Measurements from ENCODE around the gene F11. TPM values are rescaled to one million over a fixed set of nuclear protein-coding genes. Genes with fewer than 3 reads are reported as not detected.

The F11 gene
- total and polyA plus RNA-seq, 7 donors = 0.08 to 0.22 (median 0.19) TPM; not detected in 4

DNA sequence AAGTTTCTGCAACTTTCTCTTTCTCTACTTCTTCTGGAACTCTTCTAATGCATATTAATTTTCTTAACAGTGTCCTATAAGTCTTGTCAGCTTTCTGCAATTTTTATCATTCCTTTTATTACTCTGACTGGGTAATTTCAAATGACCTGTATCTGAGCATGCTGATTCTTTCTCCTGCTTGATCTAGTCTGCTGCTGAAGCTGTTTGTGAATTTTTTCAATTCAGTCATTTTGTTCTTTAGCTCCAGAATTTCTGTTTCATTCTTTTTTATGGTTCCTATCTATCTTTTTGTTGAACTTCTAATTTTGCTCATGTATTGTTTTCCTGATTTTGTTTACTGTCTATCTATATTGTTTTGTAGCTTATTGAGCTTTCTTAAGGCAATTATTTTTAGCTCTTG lies 40.1 kb upstream of the F11 start:
- no peaks in the 10 kb centered on the region for H3K36me3 ChIP-seq (ENCODE audit: insufficient read depth in 1 of 2, low read depth in 1 of 2)
- no peak overlapping the region for H3K4me3 ChIP-seq
- TF ChIP-seq, protein P1, sequence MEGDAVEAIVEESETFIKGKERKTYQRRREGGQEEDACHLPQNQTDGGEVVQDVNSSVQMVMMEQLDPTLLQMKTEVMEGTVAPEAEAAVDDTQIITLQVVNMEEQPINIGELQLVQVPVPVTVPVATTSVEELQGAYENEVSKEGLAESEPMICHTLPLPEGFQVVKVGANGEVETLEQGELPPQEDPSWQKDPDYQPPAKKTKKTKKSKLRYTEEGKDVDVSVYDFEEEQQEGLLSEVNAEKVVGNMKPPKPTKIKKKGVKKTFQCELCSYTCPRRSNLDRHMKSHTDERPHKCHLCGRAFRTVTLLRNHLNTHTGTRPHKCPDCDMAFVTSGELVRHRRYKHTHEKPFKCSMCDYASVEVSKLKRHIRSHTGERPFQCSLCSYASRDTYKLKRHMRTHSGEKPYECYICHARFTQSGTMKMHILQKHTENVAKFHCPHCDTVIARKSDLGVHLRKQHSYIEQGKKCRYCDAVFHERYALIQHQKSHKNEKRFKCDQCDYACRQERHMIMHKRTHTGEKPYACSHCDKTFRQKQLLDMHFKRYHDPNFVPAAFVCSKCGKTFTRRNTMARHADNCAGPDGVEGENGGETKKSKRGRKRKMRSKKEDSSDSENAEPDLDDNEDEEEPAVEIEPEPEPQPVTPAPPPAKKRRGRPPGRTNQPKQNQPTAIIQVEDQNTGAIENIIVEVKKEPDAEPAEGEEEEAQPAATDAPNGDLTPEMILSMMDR (IDR thresholded peaks at IDR 0.05) = no peak
- no peaks in the 10 kb centered on the region for H3K9me3 ChIP-seq
- no peaks in the 10 kb centered on the region for H3K27me3 ChIP-seq (ENCODE audit: insufficient read depth in 3 of 3, low read length in 2 of 3)
- no peak for DNase-seq
- ATAC-seq = no peak
- H3K27ac ChIP-seq = no peak overlapping the region
- no peaks in the 10 kb centered on the region for H3K4me1 ChIP-seq
- intact Hi-C loops (cut with DNase I) = no loop called here

- TF ChIP-seq, protein P1 (IDR thresholded peaks at IDR 0.05) = no peak
- WGBS, 3 donors = 88 to 100% (median 93%) methylated on average over 3 of the region's 3 CpGs
These were observed 39.3 kb upstream of the F11 start for GRCh38 chr4:186226521-186227189.

GRCh38 chr4:186227221-186227620 lies 38.8 kb upstream of the F11 start, which contains the start of gene KLKB1:
Gene KLKB1 (plus strand): TSS chr4:186227507. CDS start chr4:186228196, 689 bp downstream.
- TF ChIP-seq, protein P1 (IDR thresholded peaks at IDR 0.05) = no peak
- H3K4me1 ChIP-seq = no peaks in the 10 kb centered on the region
- intact Hi-C loops (cut with DNase I) = no loop called here
- DNase-seq = no peak
- H3K27ac ChIP-seq = no peak within 1 kb of the TSS
- peak within 1 kb of the TSS; percentile 4 for H3K4me3 ChIP-seq
- H3K36me3 ChIP-seq (ENCODE audit: insufficient read depth in 1 of 2, low read depth in 1 of 2) = peaks cover 0 to under 1% of the 10 kb centered on the region in 2 donors
- WGBS, 3 donors = 48 to 56% (median 52%) methylated on average over 5 of the region's 5 CpGs
- H3K9me3 ChIP-seq = no peaks in the 10 kb centered on the region
- no peaks in the 10 kb centered on the region for H3K27me3 ChIP-seq (ENCODE audit: insufficient read depth in 3 of 3, low read length in 2 of 3)
- no peak for ATAC-seq

More at GRCh38 chr4:186226521-186227189, 39.3 kb upstream of the F11 start:
- no peaks in the 10 kb centered on the region for H3K36me3 ChIP-seq (ENCODE audit: insufficient read depth in 1 of 2, low read depth in 1 of 2)
- H3K4me1 ChIP-seq = no peaks in the 10 kb centered on the region
- ATAC-seq (no peak), DNase-seq (no peak)
- H3K9me3 ChIP-seq = no peaks in the 10 kb centered on the region
- H3K27me3 ChIP-seq (ENCODE audit: insufficient read depth in 3 of 3, low read length in 2 of 3) = no peaks in the 10 kb centered on the region
- intact Hi-C loops (cut with DNase I) = no loop called here
- no peak overlapping the region for H3K4me3 ChIP-seq
- no peak overlapping the region for H3K27ac ChIP-seq

- 30 to 43% (median 32%) methylated on average over 2 of the region's 2 CpGs for WGBS, 3 donors
- no peak for ATAC-seq
These were observed 38.1 kb upstream of the F11 start for GRCh38 chr4:186227744-186228513.

More at GRCh38 chr4:186227744-186228513, 38.1 kb upstream of the F11 start:
- no peaks in the 10 kb centered on the region for H3K4me1 ChIP-seq
- DNase-seq = no peak
- no peak overlapping the region for H3K27ac ChIP-seq
- peak overlapping the region; percentile 4 for H3K4me3 ChIP-seq
- peaks cover 0 to 5% of the 10 kb centered on the region in 2 donors for H3K36me3 ChIP-seq (ENCODE audit: insufficient read depth in 1 of 2, low read depth in 1 of 2)
- intact Hi-C loops (cut with DNase I) = no loop called here
- no peaks in the 10 kb centered on the region for H3K27me3 ChIP-seq (ENCODE audit: insufficient read depth in 3 of 3, low read length in 2 of 3)
- no peaks in the 10 kb centered on the region for H3K9me3 ChIP-seq
- TF ChIP-seq, protein P1 (IDR thresholded peaks at IDR 0.05) = no peak

Data from psoas muscle (tissue), 8 donors.